ENCODE results near the gene ASAP3. TPM values are rescaled to one million over a fixed set of nuclear protein-coding genes. Genes with fewer than 3 reads are reported as not detected.

ASAP3 gene
- total RNA-seq, 1 experiment from 2014 or later, result 71.2 TPM

- no peaks in the 10 kb centered on the region for H3K9me3 Mint-ChIP-seq
- H3K36me3 Mint-ChIP-seq, result peaks cover 10% of the 10 kb centered on the region
- peaks cover 100% of the 10 kb centered on the region for H3K27me3 Mint-ChIP-seq (ENCODE audit: low read depth)
- ATAC-seq (no peak), DNase-seq (ENCODE audit: low spot score) (no peak)
- no peak overlapping the region for H3K27ac Mint-ChIP-seq
- peaks cover 11% of the 10 kb centered on the region for H3K4me1 Mint-ChIP-seq
- TF ChIP-seq NFYB (CRISPR knock-in tag; conservative IDR thresholded peaks at IDR 0.05; ENCODE audit: low read depth) (no peak), ZNF671 (CRISPR knock-in tag; IDR thresholded peaks at IDR 0.05) (no peak), ZNF219 (CRISPR knock-in tag; IDR thresholded peaks at IDR 0.05; ENCODE audit: borderline replicate concordance) (no peak), ETV6 (CRISPR knock-in tag; IDR thresholded peaks at IDR 0.05) (no peak), ZNF425 (CRISPR knock-in tag; conservative IDR thresholded peaks at IDR 0.05) (no peak), ZNF532 (CRISPR knock-in tag; IDR thresholded peaks at IDR 0.05; ENCODE audit: borderline replicate concordance) (no peak), ELF4 (CRISPR knock-in tag; IDR thresholded peaks at IDR 0.05; ENCODE audit: low read depth) (no peak), ERG (CRISPR knock-in tag; IDR thresholded peaks at IDR 0.05) (no peak), E2F5 (CRISPR knock-in tag; IDR thresholded peaks at IDR 0.05) (no peak), ZMAT4 (CRISPR knock-in tag; IDR thresholded peaks at IDR 0.05) (no peak), MAX (CRISPR knock-in tag; IDR thresholded peaks at IDR 0.05) (no peak), MYBL2 (CRISPR knock-in tag; IDR thresholded peaks at IDR 0.05) (no peak), ZNF416 (CRISPR knock-in tag; IDR thresholded peaks at IDR 0.05) (no peak), ZNF423 (CRISPR knock-in tag; IDR thresholded peaks at IDR 0.05) (no peak), IRF1 (CRISPR knock-in tag; IDR thresholded peaks at IDR 0.05) (no peak), ZNF232 (CRISPR knock-in tag; IDR thresholded peaks at IDR 0.05) (no peak), MXD4 (CRISPR knock-in tag; IDR thresholded peaks at IDR 0.05; ENCODE audit: borderline replicate concordance) (no peak)
- ChIA-PET POLR2A (no interaction called here), CTCF (interaction anchor here (0.9 to 5.6 kb wide), 6 partner anchors 18 to 216 kb away, joined by 3 to 37 read pairs (median 12); no protein-coding TSS in a partner anchor)
- no peak overlapping the region for H3K4me3 Mint-ChIP-seq
These were observed 62.2 kb downstream of the ASAP3 start for GRCh38 chr1:23421753-23422240.

Measured in WTC11 (cell line).